Brain microvascular endothelial cell (primary cell): ENCODE results near the gene BCR.
"Not testable (repeated sequence)": the region's sequence is repeated elsewhere in the genome, so short reads cannot be mapped to it uniquely, and the experiment has no call there.

Experiments used
- DNase-seq: peaks from one replicate; pipeline ENCODE4 v3.0.0-alpha.2; 2020
- H3K27ac ChIP-seq: fragments of 250-450 bp; sonication (Bioruptor Pico); 2 replicates; pipeline ENCODE4 v1.5.1; 2020; ENCODE audit warnings: mild to moderate bottlenecking, moderate library complexity
- H3K27me3 ChIP-seq: fragments of 250-450 bp; sonication (Bioruptor Pico); replicated peaks from 2 replicates; pipeline ENCODE4 v1.5.1; 2020; ENCODE audit warnings: mild to moderate bottlenecking
- H3K36me3 ChIP-seq: fragments of 250-450 bp; sonication (Bioruptor Pico); replicated peaks from 2 replicates; pipeline ENCODE4 v1.5.1; 2020; ENCODE audit warnings: mild to moderate bottlenecking
- H3K4me3 ChIP-seq: 2 replicates; pipeline ENCODE4 v1.5.1; 2011; ENCODE audit warnings: low read depth, mild to moderate bottlenecking, control low read depth, low read length, moderate library complexity
- CTCF ChIP-seq: IDR thresholded peaks from 2 replicates; pipeline ENCODE4 v1.5.1; 2011; ENCODE audit warnings: low read depth, mild to moderate bottlenecking, moderate library complexity, low read length, control low read depth, inconsistent platforms; ENCODE audit errors: missing control alignments
- in situ Hi-C: cut with HindIII; loops from 2 replicates; pipeline ENCODE4 v1.10.0; 2017; ENCODE audit warnings: low sequenced_read_pairs, low pct_ligation_motif_present

BCR gene

DNA sequence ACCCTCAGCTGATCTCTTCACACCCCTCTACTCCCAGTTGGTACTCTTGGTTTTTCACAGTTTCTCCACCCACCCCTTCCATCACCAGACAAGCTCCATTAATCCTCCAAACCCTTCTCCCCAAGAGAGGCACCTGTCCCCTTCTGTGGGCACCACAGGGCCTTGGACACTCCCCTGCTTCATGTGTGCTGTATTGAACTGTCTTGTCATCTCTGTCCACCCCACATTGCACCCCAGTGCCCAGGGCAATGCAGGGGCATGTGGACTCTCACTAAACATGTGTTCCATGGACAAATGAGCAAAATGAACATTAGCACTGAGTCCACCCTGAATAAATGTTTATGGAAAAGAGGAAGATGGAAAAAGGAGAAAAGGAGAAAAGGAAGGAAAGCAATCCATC, 181.4 kb downstream of the BCR start:
- in situ Hi-C loops, result no loop called here
- TF ChIP-seq CTCF, result no peak
- Histone ChIP-seq H3K36me3 (no peaks in the 10 kb centered on the region), H3K27ac (no peak overlapping the region), H3K27me3 (peaks cover 2% of the 10 kb centered on the region), H3K4me3 (no peak overlapping the region)
- no peak for DNase-seq

DNA sequence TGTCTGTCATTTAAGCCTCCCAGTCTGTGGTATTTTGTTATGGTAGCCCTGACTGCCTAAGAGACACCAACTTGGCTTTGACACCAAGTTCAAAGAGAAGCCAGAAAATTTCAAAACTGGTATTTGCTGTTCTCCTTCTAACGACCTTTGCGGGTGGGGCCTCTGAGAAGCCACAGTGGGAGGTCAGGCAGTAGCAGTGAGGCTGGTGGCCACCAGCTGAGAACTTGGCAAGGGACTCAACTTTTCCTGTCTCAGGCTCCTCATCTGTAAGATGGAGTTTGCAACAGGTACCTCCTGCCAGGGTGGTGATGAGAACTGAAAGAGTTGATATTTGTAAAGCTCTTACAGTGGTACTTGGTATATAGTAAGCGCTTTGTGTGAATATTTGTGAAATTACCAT, 183.4 kb downstream of the BCR start:
- peaks cover 4% of the 10 kb centered on the region for H3K27me3 ChIP-seq
- no peaks in the 10 kb centered on the region for H3K36me3 ChIP-seq
- H3K4me3 ChIP-seq, result no peak overlapping the region
- no peak for DNase-seq
- in situ Hi-C loops, result no loop called here
- TF ChIP-seq CTCF, result no peak
- H3K27ac ChIP-seq, result no peak overlapping the region

DNA sequence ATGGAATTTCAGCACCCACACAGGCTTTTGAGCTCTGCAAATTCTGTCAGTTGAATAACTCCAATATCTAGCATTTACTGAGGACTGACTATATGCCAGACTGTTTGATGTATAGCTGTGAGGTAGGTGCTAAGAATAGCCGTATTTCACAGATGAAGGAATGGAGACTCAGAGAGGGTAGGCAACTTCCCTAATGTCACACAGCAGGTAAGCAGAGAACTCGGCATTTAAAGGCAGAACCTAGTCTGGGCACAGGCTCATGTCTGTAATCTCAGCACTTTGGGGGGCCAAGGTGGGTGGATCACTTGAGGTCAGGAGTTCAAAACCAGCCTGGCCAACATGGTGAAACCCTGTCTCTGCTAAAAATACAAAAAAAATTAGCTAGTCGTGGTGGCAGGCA, 184.1 kb downstream of the BCR start:
- in situ Hi-C loops, result no loop called here
- H3K36me3 ChIP-seq, result no peaks in the 10 kb centered on the region
- no peak overlapping the region for H3K4me3 ChIP-seq
- no peak for DNase-seq
- TF ChIP-seq CTCF, result no peak
- H3K27me3 ChIP-seq, result peaks cover 5% of the 10 kb centered on the region
- H3K27ac ChIP-seq, result no peak overlapping the region

- TF ChIP-seq CTCF, result no peak
- no peak for DNase-seq
- in situ Hi-C loops, result no loop called here
- Histone ChIP-seq H3K36me3 (no peaks in the 10 kb centered on the region), H3K27me3 (peaks cover 5% of the 10 kb centered on the region), H3K4me3 (no peak overlapping the region), H3K27ac (no peak overlapping the region)
These were observed 185.2 kb downstream of the BCR start for GRCh38 chr22:23365524-23365923.

DNA sequence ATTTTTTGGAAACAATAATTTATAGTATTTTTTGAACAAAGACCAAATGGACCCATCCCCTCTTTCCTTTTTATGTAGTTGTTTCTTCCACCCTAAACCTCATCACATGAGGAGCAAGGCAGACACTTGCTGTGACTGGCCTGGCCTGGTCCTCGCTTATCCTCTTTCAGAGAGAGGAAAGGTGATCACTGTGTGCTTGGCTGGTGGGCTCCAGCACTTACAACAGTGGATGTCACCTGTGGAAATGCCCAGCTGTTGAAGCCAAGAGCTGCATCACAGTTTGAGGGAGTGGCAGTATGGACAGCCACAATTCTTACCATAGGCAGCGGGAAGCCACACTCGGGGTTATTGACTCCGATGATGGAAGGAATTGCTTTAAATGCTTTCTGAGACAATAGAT, 185.7 kb downstream of the BCR start:
- Histone ChIP-seq H3K27ac (no peak overlapping the region), H3K4me3 (no peak overlapping the region), H3K27me3 (peaks cover 5% of the 10 kb centered on the region), H3K36me3 (no peaks in the 10 kb centered on the region)
- DNase-seq, result no peak
- in situ Hi-C loops, result no loop called here
- TF ChIP-seq CTCF, result no peak

GRCh38 chr22:23367196-23367595, 186.9 kb downstream of the BCR start:
- H3K27ac ChIP-seq, H3K27me3 ChIP-seq, H3K36me3 ChIP-seq, in situ Hi-C loops, H3K4me3 ChIP-seq, DNase-seq: not testable (repeated sequence)
